DMS 273 treated with DMSO at 0.1 percent for 48 hours (cell line): ENCODE data around the gene ZDHHC9.

ENCODE experiments used
- DNase-seq: peaks from one replicate; lab custom pipeline; 2025; lab: John Stamatoyannopoulos, UW

Gene ZDHHC9

GRCh38 chrX:129763666-129764065 is 80.0 kb downstream of the ZDHHC9 start:
- no peak for DNase-seq

GRCh38 chrX:129762448-129762847 is 81.2 kb downstream of the ZDHHC9 start:
- DNase-seq, result no peak

GRCh38 chrX:129761596-129761995 is 82.1 kb downstream of the ZDHHC9 start:
- DNase-seq, result no peak

GRCh38 chrX:129760981-129761380 is 82.7 kb downstream of the ZDHHC9 start:
- DNase-seq, result no peak

- no peak for DNase-seq
These were observed 83.5 kb downstream of the ZDHHC9 start for GRCh38 chrX:129760155-129760554.

- DNase-seq, result no peak
These were observed 84.1 kb downstream of the ZDHHC9 start for GRCh38 chrX:129759576-129760061.

- DNase-seq, result no peak
These were observed 87.7 kb downstream of the ZDHHC9 start for GRCh38 chrX:129755779-129756650.

GRCh38 chrX:129754056-129755024 is 89.3 kb downstream of the ZDHHC9 start:
- DNase-seq, result no peak
